Placental pericyte (primary cell): ENCODE data around the gene BRD3. TPM values are rescaled to one million over a fixed set of nuclear protein-coding genes. Genes with fewer than 3 reads are reported as not detected.

Source experiments
- total RNA-seq: library from RNA; depleted of rRNA; stranded (reverse); fragments of >200 nt; gene quantifications from 2 replicates; pipeline ENCODE4 v1.2.3, GENCODE V29; 2012

The BRD3 gene
- total RNA-seq = 6.7 and 11.8 TPM in 2 replicates

DNA sequence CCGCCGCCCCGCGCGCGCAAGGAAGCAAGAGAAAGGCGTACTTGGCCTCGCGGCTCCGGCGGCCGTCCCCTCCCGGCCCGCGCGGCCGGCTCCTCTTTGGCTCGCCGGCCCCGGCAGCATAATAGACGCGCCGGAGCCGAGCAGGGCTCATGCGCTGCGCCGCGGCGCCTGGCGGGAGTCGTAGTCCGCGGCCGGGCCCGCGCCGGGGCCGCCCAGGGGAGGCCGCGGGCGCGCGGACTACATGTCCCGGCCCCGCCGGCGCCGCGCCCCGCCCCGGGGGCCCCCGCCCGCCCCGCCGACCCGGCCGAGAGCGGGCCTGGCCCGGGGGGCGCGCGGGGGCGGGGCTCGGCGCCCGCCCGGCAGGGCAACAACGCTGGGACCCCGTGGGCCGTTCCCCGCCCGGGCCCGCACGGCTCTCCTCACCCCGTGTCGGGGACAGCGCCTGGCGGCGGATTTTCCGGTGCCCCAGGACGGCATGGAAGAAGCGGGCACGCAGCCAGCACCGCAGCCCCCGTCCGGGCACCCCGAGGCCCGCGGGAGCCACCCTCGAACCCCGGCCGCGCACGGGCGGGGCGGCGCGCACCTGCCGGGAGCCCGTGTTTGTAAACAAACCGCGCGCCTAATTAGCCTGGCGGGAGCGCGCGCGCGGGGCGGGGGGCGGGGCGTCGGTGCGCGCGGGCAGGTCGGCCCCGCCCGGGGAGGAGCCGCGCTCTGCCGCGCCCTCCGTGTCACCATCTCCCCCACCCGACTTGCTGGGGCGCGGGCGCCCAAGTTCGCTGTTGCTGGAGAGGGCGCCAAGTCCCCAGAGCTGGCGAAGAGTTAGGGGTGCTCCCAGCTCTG is at the start of gene BRD3:
TSS of gene BRD3 (minus strand) at position 123 of the 840 bp plus-strand sequence. CDS start 14,549 bp downstream, outside the sequence.

DNA sequence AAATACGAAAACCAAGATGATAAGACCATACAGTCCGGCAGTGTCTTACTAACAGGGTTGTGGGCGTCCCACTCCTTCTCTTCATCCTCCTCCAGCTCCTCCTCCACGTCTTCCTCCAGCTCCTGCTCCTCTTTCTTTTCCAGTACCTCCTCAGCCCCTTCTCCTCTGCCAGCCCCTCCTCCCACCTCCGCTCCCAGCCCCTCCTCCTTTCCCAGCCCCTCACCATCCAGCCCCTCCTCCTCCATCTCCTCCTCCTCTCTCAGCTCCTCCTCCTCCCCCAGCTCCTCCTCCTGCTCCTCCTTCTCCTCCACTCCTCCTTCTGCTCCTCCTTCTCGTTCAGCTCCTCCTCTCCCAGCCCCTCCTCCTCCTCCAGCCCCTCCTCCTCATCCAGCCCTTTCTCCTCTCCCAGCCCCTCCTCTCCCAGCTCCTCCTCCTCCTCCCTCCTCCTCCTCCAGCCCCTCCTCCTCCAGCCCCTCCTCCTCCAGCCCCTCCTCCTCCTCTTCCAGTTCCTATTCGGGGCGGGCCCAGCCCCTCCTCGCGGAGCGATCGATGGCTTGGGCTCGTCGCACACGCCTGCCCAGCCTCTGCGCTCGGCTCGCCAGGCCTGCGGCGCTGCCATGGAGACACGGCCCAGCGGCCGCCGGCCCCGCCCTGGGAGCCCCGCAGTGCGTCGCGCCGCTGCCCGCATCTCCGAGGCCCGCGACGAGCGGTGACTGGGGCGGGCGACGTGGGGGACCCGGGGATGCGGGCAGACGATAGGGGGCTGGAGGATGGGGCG is 42.8 kb downstream of the BRD3 start, which contains the start of gene BRD3OS:
TSS of gene BRD3OS (plus strand) at position 654 of the 778 bp plus-strand sequence. CDS start 1,267 bp downstream, outside the sequence.

DNA sequence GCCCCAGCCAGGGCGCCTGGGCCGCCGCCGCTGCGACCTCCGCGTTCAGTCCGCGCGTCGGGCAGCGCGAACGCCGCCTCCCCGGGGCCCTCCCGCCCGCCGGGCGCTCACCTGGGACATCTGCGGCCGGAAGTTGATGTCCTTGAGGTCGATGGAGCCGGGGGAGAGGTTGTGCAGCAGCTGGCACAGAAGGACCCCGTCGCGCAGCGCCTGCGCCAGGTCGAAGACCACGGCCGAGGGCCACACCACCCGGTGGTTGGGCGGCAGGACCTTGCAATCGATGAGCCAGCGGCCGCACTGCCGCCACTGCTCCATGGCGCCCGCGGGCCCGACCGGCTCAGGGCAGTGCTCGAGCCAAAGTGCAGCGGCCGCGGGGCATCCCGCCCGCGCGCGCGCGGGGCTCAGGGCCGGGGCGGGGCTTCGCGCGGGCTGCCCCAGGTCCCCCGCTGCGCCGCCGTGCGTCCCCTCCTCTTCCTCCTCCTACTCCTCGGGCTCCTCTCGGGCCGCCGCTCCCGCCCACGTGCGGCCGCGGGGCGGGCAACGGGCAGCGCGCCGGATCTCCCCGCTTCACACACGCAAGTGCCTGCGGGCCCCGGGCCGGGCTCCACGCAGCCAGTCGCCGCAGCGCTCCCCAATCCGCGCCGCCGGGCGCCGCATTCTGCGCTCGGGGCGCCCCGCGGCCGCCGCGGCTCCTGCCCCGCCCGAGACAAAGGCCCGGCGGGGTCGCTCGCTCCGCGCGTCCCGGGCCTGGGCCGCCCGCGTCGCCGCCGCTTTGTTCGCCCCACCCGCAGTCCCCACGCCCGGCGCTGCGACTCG is 75.7 kb downstream of the BRD3 start, which contains the start of gene VAV2:
TSS of gene VAV2 (minus strand) at position 361 of the 816 bp plus-strand sequence. CDS start at position 315, 46 bp downstream.

Other genes starting within 250 kb of the BRD3 start
- 16.6 and 24.1 TPM in 2 replicates for gene VAV2, start 75.7 kb downstream of the BRD3 start, total RNA-seq
- 16.4 and 32.1 TPM in 2 replicates for gene BRD3OS, start 42.5 kb downstream of the BRD3 start, total RNA-seq
- 13.8 and 27.9 TPM in 2 replicates for gene WDR5, start 68.1 kb upstream of the BRD3 start, total RNA-seq
- gene RNU6ATAC, start 96.5 kb upstream of the BRD3 start, total RNA-seq = not detected in 2 replicates